Stimulated activated CD8-positive, alpha-beta memory T cell treated with anti-CD3 and anti-CD28 coated beads, Interleukin-7, amount 100 ng/mL, for 4 hours (primary cell): ENCODE results near the gene ANO10.
"Not testable (repeated sequence)": the region's sequence is repeated elsewhere in the genome, so short reads cannot be mapped to it uniquely, and the experiment has no call there.

Experiments used
- DNase-seq, 2 donors: peaks; one replicate each; pipeline ENCODE4 v3.0.0-alpha.2; 2020; ENCODE audit warnings: low read depth in 2 of 2

Gene ANO10

DNA sequence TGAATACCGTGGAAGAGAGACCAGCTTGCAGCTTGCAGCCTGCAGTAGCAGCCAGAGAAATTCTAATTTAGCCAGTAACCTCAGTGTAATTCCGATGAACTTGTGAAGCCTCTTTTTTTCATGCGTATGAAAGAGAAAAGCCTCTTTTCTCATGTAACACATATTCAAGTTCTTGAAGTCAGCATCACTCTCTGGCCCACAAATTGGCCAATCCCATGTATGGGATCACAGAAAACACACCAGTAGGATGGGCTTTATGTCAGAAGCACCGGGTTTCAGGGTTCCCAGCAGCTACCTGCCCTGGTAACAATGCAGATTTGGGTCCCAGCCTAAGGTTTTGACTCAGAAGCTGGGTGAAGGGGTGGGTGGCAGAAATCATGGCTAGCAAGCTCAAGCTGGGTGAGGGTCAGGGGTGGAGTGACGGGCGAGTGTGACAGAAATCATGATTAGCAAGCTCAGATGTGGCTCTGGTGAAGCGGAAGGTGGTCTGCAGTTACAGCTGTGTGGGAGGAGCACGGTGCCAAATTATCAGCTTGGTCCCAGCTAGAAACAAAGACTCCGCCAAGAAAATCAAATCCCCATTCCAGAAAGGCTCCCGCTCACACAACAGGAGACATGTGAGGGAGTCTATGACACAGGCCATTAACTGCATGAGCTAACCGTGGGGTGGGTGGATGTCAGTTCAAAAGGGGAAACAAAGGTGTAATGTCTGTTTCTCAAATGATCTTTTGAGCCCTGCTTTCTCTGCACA, 248.8 kb downstream of the ANO10 start:
- no peak for DNase-seq

DNA sequence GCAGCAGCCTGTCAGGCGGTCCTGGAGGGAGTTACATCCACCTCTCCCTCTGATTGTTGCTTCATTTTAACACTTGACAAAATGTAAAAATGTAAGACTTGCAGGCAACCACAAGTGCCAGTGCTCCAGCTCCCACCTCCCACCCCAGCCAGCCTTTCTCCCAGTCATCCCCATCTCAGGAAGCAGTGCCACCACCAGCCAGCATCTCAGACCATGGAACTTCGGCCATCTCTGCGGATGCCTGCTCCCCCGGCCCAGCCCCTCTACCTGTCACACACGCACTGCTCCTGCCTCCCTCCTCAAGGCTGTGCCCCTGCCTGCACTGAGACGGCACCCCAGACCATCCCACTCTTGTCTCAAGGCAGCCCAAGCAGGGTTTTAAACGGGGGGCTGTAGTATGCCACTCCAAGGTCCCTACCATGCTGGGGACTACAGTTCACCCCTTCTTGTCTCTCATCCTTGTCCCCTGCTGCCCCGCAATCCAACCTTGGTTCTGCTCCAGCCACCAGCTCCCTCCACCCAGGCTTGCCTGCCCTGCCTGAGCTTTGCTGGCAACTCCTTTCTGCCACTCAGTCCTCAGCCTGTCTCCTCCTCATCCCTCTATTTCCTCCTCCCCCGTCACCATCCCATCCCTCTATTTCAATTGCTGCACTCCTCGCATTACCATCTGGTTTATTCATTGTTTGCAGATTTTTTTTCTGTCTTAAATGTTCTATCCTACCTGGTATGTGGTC, 249.6 kb downstream of the ANO10 start:
- DNase-seq = no peak

DNA sequence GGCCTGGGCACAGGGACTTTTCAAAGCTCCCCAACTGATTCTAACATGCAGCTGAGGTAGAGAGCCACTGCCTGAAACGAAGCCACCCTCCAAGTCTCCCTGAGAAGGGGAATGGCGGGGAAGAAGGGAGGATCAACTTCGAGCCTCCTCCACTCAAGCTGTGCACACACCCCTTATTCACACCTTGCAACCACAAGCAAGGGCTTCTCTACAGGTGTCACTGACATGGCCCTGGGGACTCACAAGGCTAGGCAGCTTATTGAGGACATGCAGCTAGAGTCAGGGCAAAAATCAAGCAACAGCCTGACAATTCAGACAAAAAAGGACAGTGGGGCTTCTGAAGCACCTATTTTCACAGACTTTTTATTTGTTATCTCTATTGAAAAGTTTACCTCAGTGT, 250.3 kb downstream of the ANO10 start:
- DNase-seq = no peak

DNA sequence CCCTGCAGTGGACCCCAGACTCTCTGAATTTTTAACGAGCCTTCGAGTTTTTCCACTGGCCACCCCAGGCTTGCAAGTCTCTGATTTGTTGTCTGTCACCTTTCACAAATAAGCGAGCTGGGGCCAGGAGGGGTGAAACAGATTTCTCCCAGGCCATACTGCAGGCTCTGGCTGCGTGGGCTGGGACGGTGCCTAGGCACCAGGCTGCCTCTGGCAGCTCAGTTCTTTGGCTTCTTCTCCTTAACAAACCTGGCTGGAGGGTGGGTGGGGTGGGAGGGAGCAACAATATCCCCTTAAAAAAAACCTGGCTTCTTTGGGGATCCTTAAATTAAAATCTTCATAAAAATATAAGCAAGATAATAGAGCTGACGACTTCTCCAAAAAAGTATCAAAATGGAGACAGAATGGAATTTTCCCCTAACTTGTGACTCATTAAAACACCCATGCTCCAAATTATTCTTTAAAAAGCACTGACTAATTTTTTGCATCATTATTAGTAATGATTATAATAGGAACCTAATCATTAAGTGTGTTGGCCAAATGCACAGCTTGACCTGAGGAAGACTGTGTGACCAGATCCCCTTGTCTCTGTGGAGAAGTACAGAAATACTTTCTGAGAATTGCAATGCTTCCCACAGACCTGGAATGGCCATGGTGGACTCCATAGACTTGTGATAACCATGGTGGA, 251.4 kb downstream of the ANO10 start:
- no peak for DNase-seq

DNA sequence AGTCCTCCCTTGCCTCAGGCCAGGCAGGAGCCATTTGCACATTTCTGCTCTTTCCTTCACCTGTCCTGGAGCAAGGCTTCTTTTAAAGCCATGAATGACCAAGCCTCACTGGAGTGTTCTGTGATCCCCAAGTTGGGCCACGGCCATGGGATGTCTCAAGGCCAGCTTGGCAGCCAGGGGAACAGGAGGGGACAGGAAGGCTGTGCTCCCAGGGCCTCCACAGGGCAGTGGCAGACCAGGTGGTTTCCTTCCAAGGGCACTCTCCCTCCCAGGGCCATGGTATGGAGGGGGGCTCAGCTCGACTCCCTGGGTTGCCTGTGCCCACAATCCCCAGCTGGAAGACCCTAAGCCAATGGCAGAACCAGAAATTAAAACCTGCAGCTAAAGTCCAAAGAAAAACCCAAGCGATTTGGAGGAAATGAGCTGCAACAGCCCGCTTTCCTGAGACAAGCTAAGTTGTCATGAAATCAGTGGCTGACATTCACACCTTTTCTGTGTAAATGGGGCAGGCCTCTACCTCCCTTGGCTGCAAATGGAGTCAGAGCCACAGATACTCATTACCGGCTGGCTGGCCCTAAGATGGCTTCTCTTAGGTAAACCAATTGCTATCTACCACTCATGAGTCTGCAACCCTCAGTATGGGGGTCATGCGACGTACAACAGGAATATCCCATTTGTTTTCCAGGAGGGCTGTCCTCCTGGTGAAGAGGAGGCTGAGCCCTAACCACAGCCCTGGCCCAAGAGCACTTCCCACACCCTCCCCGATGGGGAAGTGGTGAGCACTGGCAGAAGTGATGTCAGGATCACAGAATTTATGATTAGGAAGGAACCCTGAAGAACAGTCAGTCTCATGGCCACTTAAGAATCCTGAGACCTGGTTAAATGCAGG, 252.2 kb downstream of the ANO10 start:
- DNase-seq = no peak

DNA sequence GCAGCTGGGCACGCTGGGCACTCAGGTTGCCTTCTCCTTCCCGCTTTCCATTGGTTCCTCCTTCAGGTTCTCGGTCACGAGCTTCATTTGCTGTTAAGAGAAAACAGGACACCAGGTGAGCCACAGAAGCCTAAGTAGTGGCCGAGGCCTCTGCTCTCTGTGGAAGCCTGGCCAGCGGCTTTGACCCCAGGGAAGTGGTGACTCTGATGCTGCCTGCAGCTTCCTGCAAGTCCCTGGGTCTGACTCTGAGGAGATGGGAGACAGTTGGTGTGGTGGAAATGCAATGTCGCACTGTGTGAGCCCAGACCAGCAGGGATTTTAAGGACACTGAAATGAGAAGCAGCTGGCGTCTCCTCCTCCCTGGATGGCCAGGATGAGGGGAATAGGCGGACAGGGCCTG, 254.9 kb downstream of the ANO10 start:
- no peak for DNase-seq

DNA sequence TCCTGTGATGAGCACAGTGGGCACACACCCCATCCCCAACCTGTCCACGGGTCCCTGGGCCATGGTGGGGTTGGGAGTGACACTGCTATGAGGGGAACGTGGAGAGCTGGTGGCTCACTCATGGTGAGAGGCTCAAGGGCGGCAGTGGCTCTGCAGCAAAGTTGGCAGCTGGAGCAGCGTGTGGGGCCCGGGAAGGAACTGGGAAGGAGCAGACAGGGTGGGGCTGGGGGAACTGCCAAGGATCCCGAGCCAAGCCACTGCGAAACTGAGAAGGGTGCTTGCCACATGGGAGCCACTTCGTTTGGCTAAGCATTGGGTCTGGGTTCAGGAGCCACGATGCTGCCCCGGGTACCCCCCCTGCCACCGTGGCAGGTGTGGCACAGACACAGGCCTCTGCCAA, 255.3 kb downstream of the ANO10 start:
- DNase-seq = no peak

DNA sequence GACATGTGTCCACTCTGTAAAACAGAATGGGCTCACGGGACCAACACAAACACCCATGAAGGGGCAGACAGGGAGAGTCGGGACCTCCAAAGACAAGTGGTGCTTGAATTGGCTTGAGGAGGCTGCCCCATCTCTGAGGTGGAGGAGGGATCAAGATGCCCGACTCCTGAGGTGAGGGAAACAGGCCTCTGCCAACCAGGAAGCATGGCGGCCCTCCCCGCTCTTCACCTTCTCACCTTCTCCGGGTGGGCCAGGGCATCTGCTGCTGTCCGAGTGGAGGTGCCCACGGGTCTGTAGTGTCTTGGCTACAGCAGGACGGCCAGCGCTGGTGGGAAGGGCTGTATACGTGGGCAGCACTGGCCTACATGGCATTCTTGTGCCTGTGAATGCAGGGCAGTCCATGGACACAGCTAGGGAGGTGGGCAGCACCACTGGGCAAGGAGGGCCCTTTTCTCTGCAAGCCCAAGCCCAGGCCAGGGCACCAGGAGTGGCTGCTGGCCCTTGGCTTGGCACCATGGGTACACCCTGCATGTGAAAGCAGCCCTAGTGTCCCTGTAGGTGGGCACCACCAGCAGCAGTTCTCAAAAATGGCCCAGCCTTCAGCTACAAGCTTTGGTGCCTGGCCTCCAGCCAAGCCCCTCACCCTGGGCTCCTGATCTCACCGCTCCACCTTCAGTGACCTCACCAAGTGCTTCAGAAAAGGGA, 256.1 kb downstream of the ANO10 start:
- no peak for DNase-seq

DNA sequence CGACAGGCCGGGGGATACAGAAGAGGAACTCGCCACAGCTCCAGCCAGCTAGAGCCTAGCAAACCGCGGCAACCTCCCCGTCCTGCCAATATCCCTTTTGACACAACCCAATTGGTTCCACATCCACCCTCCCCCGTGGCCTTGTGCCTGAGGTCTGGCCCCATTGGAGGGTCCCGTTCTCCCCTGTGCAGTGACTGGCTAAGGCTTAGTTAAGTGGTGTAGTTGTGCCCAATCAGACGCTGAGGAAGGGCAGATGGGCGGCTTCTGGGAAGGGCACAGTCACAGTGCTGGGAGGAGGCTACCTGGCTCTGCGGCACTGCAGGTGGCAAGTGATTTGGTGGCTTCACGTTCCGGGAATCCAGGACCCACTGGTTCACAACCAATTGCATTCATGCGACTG, 256.9 kb downstream of the ANO10 start:
- no peak for DNase-seq

DNA sequence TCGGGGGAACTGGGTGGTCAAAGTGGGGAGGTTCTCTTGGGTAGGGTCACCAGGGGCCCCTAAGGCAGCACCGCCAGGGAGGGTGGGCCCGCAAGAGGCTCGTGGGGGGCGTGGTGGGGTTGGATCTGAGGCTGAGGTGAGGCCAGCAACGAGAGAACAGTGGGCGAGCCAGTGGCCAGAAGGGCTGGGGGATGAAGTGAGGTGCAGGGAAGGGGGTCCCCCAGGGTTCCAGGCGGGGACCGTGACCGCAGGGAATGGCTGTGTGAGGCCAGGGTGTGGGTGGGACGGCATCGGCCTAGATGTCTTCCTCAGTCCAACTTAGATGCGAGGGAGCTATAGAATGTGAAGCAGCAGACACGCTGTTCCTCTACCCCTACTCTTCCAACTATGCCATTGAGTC, 257.3 kb downstream of the ANO10 start:
- DNase-seq = no peak

DNA sequence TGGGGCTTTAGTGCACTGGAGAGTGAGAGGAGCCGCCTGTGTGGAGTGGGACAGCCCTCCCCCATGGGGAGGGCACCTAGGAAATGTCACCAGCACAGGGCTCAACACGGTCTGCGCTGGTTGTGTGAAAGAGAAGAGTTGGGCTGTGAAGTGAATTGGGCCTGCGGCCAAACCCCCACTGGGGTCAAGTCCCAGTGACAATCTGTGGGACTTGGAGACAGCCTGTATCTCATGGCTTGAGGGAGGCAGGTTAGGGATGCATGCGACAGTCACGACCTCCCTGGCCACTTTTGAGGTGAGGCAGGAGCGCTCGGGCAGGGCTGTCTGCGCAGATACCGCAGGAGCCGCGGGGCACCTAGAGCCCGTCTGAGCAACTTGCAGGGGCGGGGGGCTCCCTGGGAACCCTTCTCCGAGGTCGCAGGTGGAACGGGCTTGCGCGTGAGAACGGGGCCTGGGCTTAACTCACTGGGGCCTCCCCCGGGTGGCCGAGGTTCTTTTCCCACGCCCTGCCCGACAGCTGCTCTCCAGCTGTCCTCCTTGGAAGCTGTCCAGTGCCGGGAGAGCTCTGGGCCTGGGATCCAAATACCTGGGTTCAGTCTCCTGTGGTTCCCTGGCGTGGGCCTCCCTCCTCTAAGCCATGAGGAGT, 258.1 kb downstream of the ANO10 start:
- DNase-seq = no peak

DNA sequence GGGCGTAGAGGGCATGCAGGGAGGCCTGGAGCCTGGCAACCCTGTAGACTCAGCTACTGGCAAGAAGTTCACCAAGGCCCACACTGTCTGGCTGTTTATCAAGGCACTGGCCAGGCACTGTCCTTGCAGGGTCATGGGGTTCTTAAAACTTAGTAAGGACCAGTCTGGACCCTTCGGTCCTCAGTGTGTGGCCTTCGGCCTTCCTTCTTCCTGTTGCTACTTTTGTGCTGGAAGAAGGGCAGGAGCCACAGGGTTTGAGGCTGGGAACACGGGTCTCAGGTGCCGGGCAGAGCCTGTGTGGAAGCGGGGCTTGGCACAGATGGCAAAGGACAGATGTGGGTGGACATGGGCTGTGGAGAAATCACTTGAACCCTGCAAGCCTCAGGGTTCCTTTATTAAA, 258.9 kb downstream of the ANO10 start:
- no peak for DNase-seq

DNA sequence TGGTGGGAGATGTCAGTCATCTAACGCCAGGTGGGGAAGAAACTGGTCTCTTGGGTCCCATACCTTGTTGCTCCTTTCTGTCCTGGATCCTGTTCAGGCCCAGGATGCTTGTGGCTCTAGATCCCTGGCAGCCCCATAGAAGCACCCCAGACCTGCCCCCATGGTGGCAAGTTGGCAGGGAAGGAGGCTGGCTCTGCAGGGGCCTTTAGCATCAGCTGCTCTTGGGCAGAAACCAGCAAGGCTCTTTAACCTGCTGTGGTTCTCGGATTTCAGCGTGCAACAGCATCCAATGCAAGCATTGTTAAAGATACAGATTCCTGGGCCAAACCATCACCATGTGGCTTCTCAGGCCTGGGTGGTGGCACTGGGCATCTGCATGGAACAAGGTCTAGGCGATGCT, 259.6 kb downstream of the ANO10 start:
- DNase-seq = no peak

DNA sequence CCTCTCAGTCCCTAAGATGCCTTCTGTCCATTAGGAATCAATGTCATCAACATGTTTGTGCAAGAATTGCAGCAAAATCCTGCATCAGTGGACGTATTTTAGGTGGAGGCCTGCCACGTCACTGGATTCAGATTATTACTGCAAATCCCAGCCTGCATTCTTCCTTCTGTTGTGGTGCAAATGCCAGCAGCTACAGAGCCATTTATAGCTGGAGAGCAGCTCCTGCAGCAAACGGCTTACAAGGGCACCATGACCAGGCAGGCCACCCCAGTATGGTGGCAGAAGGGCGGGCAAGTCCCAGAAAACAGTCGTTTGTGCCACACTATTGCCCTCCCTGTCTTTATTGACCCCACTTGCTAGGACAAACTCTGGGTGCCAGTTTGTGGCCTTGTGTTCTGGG, 260.7 kb downstream of the ANO10 start:
- DNase-seq = no peak

DNA sequence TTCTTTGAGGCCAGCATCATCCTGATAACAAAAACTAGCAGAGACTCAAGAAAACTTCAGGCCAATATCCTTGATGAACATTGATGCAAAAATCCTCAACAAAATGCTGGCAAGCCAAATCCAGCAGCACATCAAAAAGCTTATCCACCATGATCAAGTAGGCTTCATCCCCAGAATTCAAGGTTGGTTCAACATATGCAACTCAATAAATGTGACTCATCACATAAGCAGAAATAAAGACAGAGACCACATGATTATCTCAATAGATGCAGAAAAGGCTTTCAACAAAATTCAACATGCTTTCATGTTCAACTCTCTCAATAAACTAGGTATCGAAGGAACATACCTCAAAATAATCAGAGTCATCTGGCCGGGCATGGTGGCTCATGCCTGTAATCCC, 265.8 kb downstream of the ANO10 start:
- not testable (repeated sequence) for DNase-seq

DNA sequence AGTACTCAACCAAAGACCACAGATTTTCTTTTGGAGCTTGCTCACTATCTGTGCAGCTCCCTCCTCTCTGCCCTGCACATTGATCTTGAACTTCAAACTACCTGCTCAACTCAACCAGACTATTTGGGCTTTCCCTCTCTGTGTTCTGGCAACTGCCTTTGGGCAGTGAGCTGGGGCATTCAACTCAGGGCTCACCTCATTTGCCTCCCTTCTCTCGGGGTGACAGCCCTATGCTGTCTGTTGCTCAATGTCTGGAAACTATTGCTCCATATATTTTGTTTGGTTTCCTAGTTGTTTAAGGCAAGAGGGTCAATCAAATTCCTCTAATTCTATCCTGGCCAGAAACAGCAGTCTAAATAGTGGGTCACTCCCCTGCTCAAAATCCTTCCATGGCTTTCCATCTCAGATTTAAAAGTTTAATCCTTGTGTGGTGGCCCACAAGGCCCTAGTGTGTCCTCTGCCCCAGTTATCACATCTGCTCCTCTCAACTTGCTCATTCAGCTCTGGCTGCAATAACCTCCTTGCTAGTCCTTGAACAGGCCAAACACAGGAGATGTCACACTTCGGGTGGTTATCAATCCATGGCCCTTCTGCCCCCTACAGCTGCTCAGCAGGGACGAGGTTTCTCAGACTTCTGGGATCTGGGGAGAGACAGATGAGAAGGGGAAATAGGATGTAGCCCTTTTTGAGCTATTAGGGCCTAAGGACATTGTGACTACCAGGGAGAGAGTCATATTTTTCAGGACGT, 267.7 kb downstream of the ANO10 start:
- DNase-seq = no peak

DNA sequence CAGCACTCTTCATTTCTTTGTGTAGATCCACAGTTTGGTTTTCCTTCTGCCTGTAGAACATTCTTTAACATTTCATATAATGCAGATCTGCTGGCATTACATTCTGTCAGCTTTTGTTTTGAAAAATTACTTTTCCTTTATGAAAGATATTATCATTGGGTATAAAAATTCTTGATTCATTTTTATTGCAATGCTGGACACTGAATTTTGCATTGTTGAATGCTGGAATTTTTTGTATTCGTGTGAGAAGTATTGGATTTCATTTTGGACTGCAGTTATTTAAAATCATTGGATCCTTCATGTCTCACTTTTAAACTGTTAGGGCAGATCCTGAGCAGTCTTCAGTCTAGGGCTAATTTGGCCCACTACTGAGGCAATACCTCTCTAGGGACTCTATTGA, 268.4 kb downstream of the ANO10 start:
- DNase-seq = no peak

DNA sequence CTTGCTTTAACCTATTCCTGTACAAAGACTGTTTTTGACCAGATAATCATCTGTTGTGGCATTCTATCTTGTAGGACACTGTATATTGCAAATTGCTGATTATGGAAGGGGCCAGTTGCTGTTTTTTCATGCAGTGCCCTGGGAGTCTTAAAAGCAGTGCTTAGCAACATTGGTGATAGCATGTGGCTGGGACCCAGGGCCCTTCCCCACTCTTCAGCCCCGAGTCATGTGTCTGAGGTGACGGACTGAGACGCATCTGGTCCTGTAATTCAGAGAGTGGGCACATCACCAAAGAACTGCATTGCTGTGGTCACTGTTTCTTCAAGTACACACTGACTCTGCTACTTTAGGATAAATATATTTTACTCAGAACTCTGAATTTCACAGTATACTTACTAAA, 272.1 kb downstream of the ANO10 start:
- no peak for DNase-seq

DNA sequence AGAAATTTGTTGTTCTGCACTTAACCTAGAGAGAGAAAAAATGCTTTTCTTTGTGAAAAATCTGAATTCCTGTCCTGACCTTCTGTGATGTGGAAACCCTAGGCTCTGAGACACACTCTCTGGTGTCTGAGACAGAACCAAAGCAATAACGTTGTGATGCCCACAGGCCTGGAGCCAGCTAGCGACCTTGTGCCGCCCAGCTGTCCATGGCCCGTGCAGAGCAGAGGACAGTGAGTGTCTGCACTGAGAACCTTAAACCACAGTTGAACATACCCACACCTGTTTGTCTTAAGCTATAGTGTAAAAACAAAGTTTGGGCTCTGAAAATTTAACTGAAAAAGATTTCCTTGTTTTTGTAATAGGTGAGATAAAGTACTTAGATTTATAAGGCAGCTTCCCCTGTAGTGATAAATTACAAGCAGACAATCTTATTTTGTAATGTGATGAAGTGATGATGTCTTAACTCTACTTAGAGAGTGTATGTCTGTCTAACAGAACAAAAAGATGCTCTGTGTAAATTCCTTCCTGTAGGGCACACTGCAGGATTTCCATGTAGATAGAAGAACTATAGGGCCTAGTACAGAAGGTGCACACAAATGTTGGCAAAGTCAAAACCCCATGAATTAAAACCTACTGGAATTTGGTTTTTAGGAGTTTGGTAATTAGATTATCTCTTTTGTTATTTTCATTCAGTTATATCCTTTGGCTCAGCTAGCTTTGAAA, 272.8 kb downstream of the ANO10 start:
- DNase-seq = no peak
